WTC11 (cell line): ENCODE measurements around the gene PBX3. TPM values are rescaled to one million over a fixed set of nuclear protein-coding genes. Genes with fewer than 3 reads are reported as not detected.

Experiments used
- ATAC-seq: fragments of 200-7000 bp; cut with Tn5 transposase; 2 replicates; pipeline ENCODE4 v1.10.0; 2021; ENCODE audit warnings: mild to moderate bottlenecking, moderate library complexity
- CTCF ChIA-PET: fragments of 300-600 bp; sonication (Branson Sonifier 250); formaldehyde crosslinking; loops from one replicate; lab custom pipeline; 2021; ENCODE audit warnings: antibody characterized with exemption; lab: Charles Lee
- POLR2A ChIA-PET: fragments of 350-600 bp; sonication (Branson Sonifier 250); formaldehyde crosslinking; loops from one replicate; lab custom pipeline; 2021; ENCODE audit warnings: antibody characterized with exemption; lab: Charles Lee
- DNase-seq: peaks from one replicate; pipeline ENCODE4 v3.0.0; 2021; ENCODE audit warnings: low spot score
- H3K27ac Mint-ChIP-seq: 2 replicates; pipeline ENCODE4 v1.8.0; 2021; ENCODE audit warnings: mixed read lengths
- H3K27me3 Mint-ChIP-seq: 2 replicates; pipeline ENCODE4 v1.8.0; 2021; ENCODE audit warnings: low read depth, mild to moderate bottlenecking, moderate library complexity, mixed read lengths
- H3K36me3 Mint-ChIP-seq: 2 replicates; pipeline ENCODE4 v1.8.0; 2021; ENCODE audit warnings: mixed read lengths
- H3K4me1 Mint-ChIP-seq: 2 replicates; pipeline ENCODE4 v1.8.0; 2022; ENCODE audit warnings: mixed read lengths
- H3K4me3 Mint-ChIP-seq: 2 replicates; pipeline ENCODE4 v1.8.0; 2021; ENCODE audit warnings: mild to moderate bottlenecking, moderate library complexity, mixed read lengths
- H3K9me3 Mint-ChIP-seq: 2 replicates; pipeline ENCODE4 v1.8.0; 2021; ENCODE audit warnings: mixed read lengths
- AFF4 ChIP-seq: sonication (generic); formaldehyde crosslinking; IDR thresholded peaks from 2 replicates; pipeline ENCODE4 v1.8.1; 2023; ENCODE audit warnings: mild to moderate bottlenecking, missing genetic modification reagents, borderline replicate concordance
- ARID4B ChIP-seq: sonication (generic); formaldehyde crosslinking; IDR thresholded peaks from 2 replicates; pipeline ENCODE4 v1.8.0; 2023; ENCODE audit warnings: missing genetic modification reagents, mild to moderate bottlenecking, borderline replicate concordance
- ATF3 ChIP-seq: sonication (generic); formaldehyde crosslinking; conservative IDR thresholded peaks from 2 replicates; pipeline ENCODE4 v1.8.1; 2022; ENCODE audit warnings: mild to moderate bottlenecking, missing genetic modification reagents
- E2F5 ChIP-seq: sonication (generic); formaldehyde crosslinking; IDR thresholded peaks from 2 replicates; pipeline ENCODE4 v1.8.1; 2022; ENCODE audit warnings: mild to moderate bottlenecking, moderate library complexity, missing genetic modification reagents
- JAZF1 ChIP-seq: fragments of 250-450 bp; sonication (Bioruptor Pico); IDR thresholded peaks from 2 replicates; pipeline ENCODE4 v1.9.0; 2021; ENCODE audit warnings: moderate library complexity, mild to moderate bottlenecking, inconsistent platforms
- KAT7 ChIP-seq: sonication (generic); formaldehyde crosslinking; IDR thresholded peaks from 2 replicates; pipeline ENCODE4 v1.8.1; 2023; ENCODE audit warnings: missing genetic modification reagents, mild to moderate bottlenecking, borderline replicate concordance
- MAX ChIP-seq: sonication (generic); formaldehyde crosslinking; IDR thresholded peaks from 2 replicates; pipeline ENCODE4 v1.8.0; 2022; ENCODE audit warnings: mild to moderate bottlenecking, missing genetic modification reagents
- MXD4 ChIP-seq: fragments of 250-450 bp; sonication (Bioruptor Pico); IDR thresholded peaks from 2 replicates; pipeline ENCODE4 v1.8.0; 2021; ENCODE audit warnings: mild to moderate bottlenecking, moderate library complexity, borderline replicate concordance
- NFATC4 ChIP-seq: fragments of 250-450 bp; sonication (Bioruptor Pico); IDR thresholded peaks from 2 replicates; pipeline ENCODE4 v1.9.0; 2021; ENCODE audit warnings: mild to moderate bottlenecking
- NR2C2 ChIP-seq: sonication (generic); formaldehyde crosslinking; IDR thresholded peaks from 2 replicates; pipeline ENCODE4 v1.8.0; 2022; ENCODE audit warnings: mild to moderate bottlenecking, missing genetic modification reagents
- PREB ChIP-seq: sonication (generic); formaldehyde crosslinking; IDR thresholded peaks from 2 replicates; pipeline ENCODE4 v1.8.1; 2022; ENCODE audit warnings: mild to moderate bottlenecking, missing genetic modification reagents, moderate library complexity, borderline replicate concordance
- STAT6 ChIP-seq: sonication (generic); formaldehyde crosslinking; conservative IDR thresholded peaks from 2 replicates; pipeline ENCODE4 v1.8.1; 2023; ENCODE audit warnings: mild to moderate bottlenecking, low read depth, missing genetic modification reagents, moderate library complexity
- USF2 ChIP-seq: sonication (generic); formaldehyde crosslinking; IDR thresholded peaks from 2 replicates; pipeline ENCODE4 v1.8.1; 2023; ENCODE audit warnings: mild to moderate bottlenecking, missing genetic modification reagents, moderate library complexity
- ZNF232 ChIP-seq: sonication (generic); formaldehyde crosslinking; IDR thresholded peaks from 2 replicates; pipeline ENCODE4 v1.8.0; 2022; ENCODE audit warnings: mild to moderate bottlenecking, missing genetic modification reagents
- ZNF423 ChIP-seq: fragments of 250-450 bp; sonication (Bioruptor Pico); IDR thresholded peaks from 2 replicates; pipeline ENCODE4 v2.1.2; 2022; ENCODE audit warnings: mild to moderate bottlenecking, moderate library complexity
- ZNF532 ChIP-seq: fragments of 250-450 bp; sonication (Bioruptor Pico); IDR thresholded peaks from 2 replicates; pipeline ENCODE4 v1.9.0; 2021; ENCODE audit warnings: mild to moderate bottlenecking, borderline replicate concordance
- ZNF671 ChIP-seq: fragments of 250-450 bp; sonication (Bioruptor Pico); IDR thresholded peaks from 2 replicates; pipeline ENCODE4 v1.8.0; 2021; ENCODE audit warnings: mild to moderate bottlenecking
- total RNA-seq: library from RNA; stranded (reverse); gene quantifications from 3 replicates; pipeline ENCODE4 v1.2.3, GENCODE V29; 2021

PBX3 gene
- total RNA-seq, 1 experiment from 2014 or later = 48.5 TPM

- Mint-ChIP-seq H3K4me3 (no peak overlapping the region), H3K4me1 (no peaks in the 10 kb centered on the region), H3K27me3 (no peaks in the 10 kb centered on the region), H3K27ac (no peak overlapping the region), H3K9me3 (no peaks in the 10 kb centered on the region), H3K36me3 (no peaks in the 10 kb centered on the region)
- DNase-seq = no peak
- TF ChIP-seq E2F5 (CRISPR knock-in tag) (no peak), PREB (CRISPR knock-in tag) (no peak), JAZF1 (CRISPR knock-in tag) (no peak), ATF3 (CRISPR knock-in tag) (no peak), ZNF232 (CRISPR knock-in tag) (no peak), AFF4 (no peak), MXD4 (CRISPR knock-in tag) (no peak), ZNF423 (CRISPR knock-in tag) (no peak), USF2 (CRISPR knock-in tag) (no peak), ZNF671 (CRISPR knock-in tag) (no peak), ZNF532 (CRISPR knock-in tag) (no peak), KAT7 (CRISPR knock-in tag) (no peak), MAX (CRISPR knock-in tag) (no peak), NR2C2 (CRISPR knock-in tag) (no peak), ARID4B (CRISPR knock-in tag) (no peak), NFATC4 (no peak), STAT6 (CRISPR knock-in tag) (no peak)
- POLR2A ChIA-PET = no interaction called here
- CTCF ChIA-PET = no interaction called here
- ATAC-seq = no peak
These were observed 56.4 kb downstream of the PBX3 start for GRCh38 chr9:125803526-125803925.
